Neural progenitor cell (in vitro differentiated cells): ENCODE data around the gene HOXC5. TPM values are rescaled to one million over a fixed set of nuclear protein-coding genes. Genes with fewer than 3 reads are reported as not detected.

Source experiments
- DNase-seq: peaks from one replicate; pipeline ENCODE4 v3.0.0-alpha.2; 2016; ENCODE audit warnings: low spot score
- H2AFZ ChIP-seq: fragments of 200-600 bp; sonication (generic); replicated peaks from 2 replicates; pipeline ENCODE4 v1.6.1; 2016; ENCODE audit warnings: antibody characterized with exemption
- H3F3A ChIP-seq: fragments of 200-600 bp; sonication (generic); 2 replicates; pipeline ENCODE4 v1.6.1; 2016; ENCODE audit warnings: antibody characterized with exemption, low read depth
- H3K27ac ChIP-seq: fragments of 200-600 bp; sonication (generic); 2 replicates; pipeline ENCODE4 v1.5.1; 2016; ENCODE audit warnings: mild to moderate bottlenecking
- H3K27me3 ChIP-seq: fragments of 200-600 bp; sonication (generic); 2 replicates; pipeline ENCODE4 v1.6.1; 2016; ENCODE audit warnings: mild to moderate bottlenecking, moderate library complexity
- H3K36me3 ChIP-seq: fragments of 200-600 bp; sonication (generic); 2 replicates; pipeline ENCODE4 v1.5.1; 2016
- H3K4me1 ChIP-seq: fragments of 200-600 bp; sonication (generic); 2 replicates; pipeline ENCODE4 v1.6.1; 2016; ENCODE audit warnings: mixed run types
- H3K4me2 ChIP-seq: fragments of 200-600 bp; sonication (generic); 2 replicates; pipeline ENCODE4 v1.6.1; 2016
- H3K4me3 ChIP-seq: fragments of 200-600 bp; sonication (generic); 2 replicates; pipeline ENCODE4 v1.5.1; 2016
- H3K79me2 ChIP-seq: fragments of 200-600 bp; sonication (generic); 2 replicates; pipeline ENCODE4 v1.6.1; 2016; ENCODE audit warnings: low read depth
- H3K9ac ChIP-seq: fragments of 200-600 bp; sonication (generic); 2 replicates; pipeline ENCODE4 v1.6.1; 2016
- H3K9me3 ChIP-seq: fragments of 200-600 bp; sonication (generic); 2 replicates; pipeline ENCODE4 v1.5.1; 2016; ENCODE audit warnings: low read depth
- H4K20me1 ChIP-seq: fragments of 200-600 bp; sonication (generic); 2 replicates; pipeline ENCODE4 v1.6.1; 2016; ENCODE audit warnings: low read depth
- H3K27ac Mint-ChIP-seq: 3 replicates; pipeline ENCODE4 v1.8.0; 2021; ENCODE audit warnings: mixed read lengths
- H3K27me3 Mint-ChIP-seq: 2 replicates; pipeline ENCODE4 v1.8.0; 2022; ENCODE audit warnings: low read depth, mild to moderate bottlenecking, inconsistent platforms, moderate library complexity, mixed read lengths; ENCODE audit not compliant: insufficient read depth
- H3K36me3 Mint-ChIP-seq: 3 replicates; pipeline ENCODE4 v1.8.0; 2021; ENCODE audit warnings: mixed read lengths
- H3K4me1 Mint-ChIP-seq: 3 replicates; pipeline ENCODE4 v1.8.0; 2021; ENCODE audit warnings: mixed read lengths
- H3K4me3 Mint-ChIP-seq: 3 replicates; pipeline ENCODE4 v1.8.0; 2021; ENCODE audit warnings: mild to moderate bottlenecking, moderate library complexity, mixed read lengths
- H3K9me3 Mint-ChIP-seq: 3 replicates; pipeline ENCODE4 v1.8.0; 2020; ENCODE audit warnings: mixed read lengths
- CTCF ChIP-seq: fragments of 200-600 bp; sonication (generic); IDR thresholded peaks from 2 replicates; pipeline ENCODE4 v1.5.1; 2017; ENCODE audit warnings: antibody characterized with exemption, mild to moderate bottlenecking
- EZH2 ChIP-seq: fragments of 200-600 bp; sonication (generic); IDR thresholded peaks from 2 replicates; pipeline ENCODE4 v1.6.1; 2017; ENCODE audit warnings: antibody characterized with exemption, mild to moderate bottlenecking, moderate library complexity
- EZH2phosphoT487 ChIP-seq: fragments of 200-600 bp; sonication (generic); IDR thresholded peaks from 2 replicates; pipeline ENCODE4 v1.6.1; 2017; ENCODE audit warnings: antibody characterized with exemption
- total RNA-seq: library from RNA; depleted of rRNA; stranded (reverse); fragments of >200 nt; gene quantifications from 2 replicates; pipeline ENCODE4 v1.2.3, GENCODE V29; 2015; ENCODE audit warnings: low replicate concordance

The HOXC5 gene
- total RNA-seq, 1 donor from 2014 or later = not detected

GRCh38 chr12:54001283-54002187 lies 31.3 kb upstream of the HOXC5 start:
- no peak overlapping the region for H3K4me3 Mint-ChIP-seq
- Histone ChIP-seq H3F3A (no peaks in the 10 kb centered on the region), H3K27me3 (peaks cover 100% of the 10 kb centered on the region), H3K4me2 (no peak overlapping the region), H3K9me3 (no peaks in the 10 kb centered on the region), H3K27ac (no peak overlapping the region), H3K4me3 (no peak overlapping the region), H4K20me1 (peaks cover 88% of the 10 kb centered on the region), H3K79me2 (no peaks in the 10 kb centered on the region), H3K9ac (no peak overlapping the region), H3K4me1 (no peaks in the 10 kb centered on the region), H2AFZ (no peak overlapping the region), H3K36me3 (no peaks in the 10 kb centered on the region)
- DNase-seq = no peak
- H3K27ac Mint-ChIP-seq = no peak overlapping the region
- H3K27me3 Mint-ChIP-seq = peaks cover 98% of the 10 kb centered on the region
- H3K4me1 Mint-ChIP-seq = peaks cover 4% of the 10 kb centered on the region
- H3K9me3 Mint-ChIP-seq = peaks cover 2% of the 10 kb centered on the region
- TF ChIP-seq CTCF = no peak
- peak; percentile 49 for TF ChIP-seq EZH2phosphoT487
- H3K36me3 Mint-ChIP-seq = no peaks in the 10 kb centered on the region

- Mint-ChIP-seq H3K27me3 (peaks cover 98% of the 10 kb centered on the region), H3K36me3 (no peaks in the 10 kb centered on the region), H3K27ac (no peak overlapping the region), H3K4me1 (peaks cover 4% of the 10 kb centered on the region), H3K4me3 (no peak overlapping the region), H3K9me3 (peaks cover 2% of the 10 kb centered on the region)
- H3K9ac ChIP-seq = no peak overlapping the region
- H3K4me2 ChIP-seq = no peak overlapping the region
- H2AFZ ChIP-seq = no peak overlapping the region
- no peaks in the 10 kb centered on the region for H3K9me3 ChIP-seq
- no peaks in the 10 kb centered on the region for H3K36me3 ChIP-seq
- DNase-seq = no peak
- TF ChIP-seq EZH2phosphoT487 (peak; percentile 79), CTCF (no peak), EZH2 (peak; percentile 90)
- peaks cover 100% of the 10 kb centered on the region for H3K27me3 ChIP-seq
- no peak overlapping the region for H3K4me3 ChIP-seq
- no peaks in the 10 kb centered on the region for H3K79me2 ChIP-seq
- peaks cover 88% of the 10 kb centered on the region for H4K20me1 ChIP-seq
- H3K27ac ChIP-seq = no peak overlapping the region
- no peaks in the 10 kb centered on the region for H3F3A ChIP-seq
- H3K4me1 ChIP-seq = no peaks in the 10 kb centered on the region
Observed at GRCh38 chr12:54002278-54002914, 30.5 kb upstream of the HOXC5 start.

- Histone ChIP-seq H3K9ac (no peak overlapping the region), H3K9me3 (no peaks in the 10 kb centered on the region), H3K4me1 (no peaks in the 10 kb centered on the region), H3K4me3 (no peak overlapping the region), H3K27me3 (peaks cover 100% of the 10 kb centered on the region), H3K79me2 (no peaks in the 10 kb centered on the region), H2AFZ (no peak overlapping the region), H4K20me1 (peaks cover 88% of the 10 kb centered on the region), H3F3A (no peaks in the 10 kb centered on the region), H3K27ac (no peak overlapping the region), H3K36me3 (no peaks in the 10 kb centered on the region), H3K4me2 (no peak overlapping the region)
- H3K4me3 Mint-ChIP-seq = no peak overlapping the region
- H3K27ac Mint-ChIP-seq = no peak overlapping the region
- DNase-seq = no peak
- no peaks in the 10 kb centered on the region for H3K36me3 Mint-ChIP-seq
- H3K9me3 Mint-ChIP-seq = peaks cover 2% of the 10 kb centered on the region
- TF ChIP-seq EZH2phosphoT487 (peak; percentile 76), CTCF (no peak), EZH2 (peak; percentile 78)
- peaks cover 4% of the 10 kb centered on the region for H3K4me1 Mint-ChIP-seq
- peaks cover 98% of the 10 kb centered on the region for H3K27me3 Mint-ChIP-seq
Observed at GRCh38 chr12:54002915-54003389, 29.9 kb upstream of the HOXC5 start.
